Stimulated activated naive CD8-positive, alpha-beta T cell treated with anti-CD3 and anti-CD28 coated beads, Interleukin-15, amount 100 ng/mL, for 72 hours (primary cell): Measurements from ENCODE around the gene CELF4.

Experiments used
- ATAC-seq: fragments of 150-1000 bp; cut with Tn5 transposase; 2 replicates; pipeline ENCODE4 v1.10.0; 2021; ENCODE audit warnings: mild to moderate bottlenecking, moderate library complexity
- DNase-seq, 2 donors: peaks; one replicate each; pipeline ENCODE4 v3.0.0; 2021 to 2022
- H3K27ac Mint-ChIP-seq, 2 donors: one replicate each; pipeline ENCODE4 v1.8.0; 2022; ENCODE audit warnings: mild to moderate bottlenecking in 2 of 2, mixed read lengths in 2 of 2, moderate library complexity in 2 of 2
- H3K27me3 Mint-ChIP-seq: one replicate; pipeline ENCODE4 v1.8.0; 2022; ENCODE audit warnings: mixed read lengths
- H3K4me1 Mint-ChIP-seq: one replicate; pipeline ENCODE4 v1.8.0; 2022; ENCODE audit warnings: mild to moderate bottlenecking, mixed read lengths
- H3K4me3 Mint-ChIP-seq, 2 donors: one replicate each; pipeline ENCODE4 v1.8.0; 2022; ENCODE audit warnings: mild to moderate bottlenecking in 2 of 2, mixed read lengths in 2 of 2, moderate library complexity in 1 of 2
- H3K9me3 Mint-ChIP-seq, 2 donors: one replicate each; pipeline ENCODE4 v1.8.0; 2022; ENCODE audit warnings: mixed read lengths in 2 of 2

The CELF4 gene

GRCh38 chr18:37407571-37407970 lies 158.0 kb downstream of the CELF4 start:
- H3K4me3 Mint-ChIP-seq = no peak overlapping the region
- ATAC-seq = no peak
- H3K27me3 Mint-ChIP-seq = no peaks in the 10 kb centered on the region
- H3K27ac Mint-ChIP-seq = no peak overlapping the region
- peaks cover 9% of the 10 kb centered on the region for H3K4me1 Mint-ChIP-seq
- DNase-seq = no peak
- no peaks in the 10 kb centered on the region for H3K9me3 Mint-ChIP-seq

GRCh38 chr18:37405772-37406171 lies 159.8 kb downstream of the CELF4 start:
- no peak overlapping the region for H3K27ac Mint-ChIP-seq
- peaks cover 9% of the 10 kb centered on the region for H3K4me1 Mint-ChIP-seq
- ATAC-seq (no peak), DNase-seq (no peak)
- no peaks in the 10 kb centered on the region for H3K9me3 Mint-ChIP-seq
- no peaks in the 10 kb centered on the region for H3K27me3 Mint-ChIP-seq
- H3K4me3 Mint-ChIP-seq = no peak overlapping the region

DNA sequence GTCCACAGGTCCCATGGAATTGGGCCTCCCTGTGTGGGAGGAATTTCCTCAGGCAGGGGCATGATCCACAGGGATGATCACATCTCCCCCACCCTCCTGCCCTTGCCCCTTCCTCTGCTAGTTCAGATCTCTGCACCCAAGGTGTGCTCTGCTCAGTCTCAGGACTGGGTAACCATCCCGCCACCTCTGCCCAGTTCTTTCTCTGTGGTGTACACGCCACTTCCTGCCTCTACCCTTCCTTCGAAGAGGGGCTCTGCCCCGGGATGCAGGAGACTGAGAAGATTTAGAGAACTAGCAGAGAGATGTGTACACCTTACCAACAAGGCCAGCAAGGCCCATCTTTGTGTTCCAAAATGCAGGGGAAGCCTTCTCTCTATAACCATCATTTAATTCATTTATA lies 160.4 kb downstream of the CELF4 start:
- Mint-ChIP-seq H3K4me3 (no peak overlapping the region), H3K4me1 (peaks cover 9% of the 10 kb centered on the region), H3K27me3 (no peaks in the 10 kb centered on the region), H3K27ac (no peak overlapping the region), H3K9me3 (no peaks in the 10 kb centered on the region)
- DNase-seq (no peak), ATAC-seq (peak; percentile 39)

GRCh38 chr18:37403788-37404187 lies 161.8 kb downstream of the CELF4 start:
- Mint-ChIP-seq H3K27ac (peak overlapping the region in 1 of 2 donors; percentile 6), H3K4me1 (peaks cover 9% of the 10 kb centered on the region), H3K27me3 (no peaks in the 10 kb centered on the region), H3K9me3 (no peaks in the 10 kb centered on the region), H3K4me3 (no peak overlapping the region)
- no peak for ATAC-seq
- DNase-seq = no peak

DNA sequence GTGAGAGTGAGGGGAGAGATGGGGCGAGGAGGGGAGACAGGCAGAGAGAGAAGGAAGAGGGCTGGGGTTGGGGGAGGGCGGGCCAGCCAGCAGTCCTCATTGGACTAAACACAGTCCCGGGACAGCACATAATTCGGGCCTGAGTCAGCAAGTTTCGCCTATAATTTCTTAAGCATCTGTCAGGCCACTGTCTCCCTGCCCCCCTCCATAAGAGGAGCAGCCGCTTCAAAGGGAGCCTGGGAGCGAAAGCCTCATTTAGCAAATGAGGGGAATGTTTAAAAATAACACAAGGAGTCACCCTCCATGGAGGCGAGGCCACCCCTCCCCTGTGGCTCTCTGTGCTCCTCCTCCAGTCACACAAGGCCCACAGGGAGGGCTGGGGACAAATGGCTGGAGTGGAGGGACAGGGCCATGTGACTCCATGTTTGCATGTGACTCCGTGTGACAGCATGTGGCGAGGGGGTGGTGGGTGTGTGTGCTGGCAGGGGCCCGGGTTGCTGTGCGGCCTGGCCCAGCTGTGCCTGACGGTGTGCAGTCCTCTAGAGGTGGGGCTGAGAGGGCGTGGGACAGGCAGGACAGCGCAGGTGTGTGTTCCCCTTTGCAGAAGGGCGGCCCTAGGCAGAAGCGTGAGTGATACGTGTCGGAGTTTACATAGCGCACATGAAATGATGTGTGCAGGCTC lies 162.4 kb downstream of the CELF4 start:
- Mint-ChIP-seq H3K27me3 (no peaks in the 10 kb centered on the region), H3K9me3 (no peaks in the 10 kb centered on the region), H3K4me1 (peaks cover 9% of the 10 kb centered on the region), H3K4me3 (no peak overlapping the region), H3K27ac (peak overlapping the region in 1 of 2 donors; percentile 48)
- ATAC-seq = no peak
- DNase-seq = no peak

DNA sequence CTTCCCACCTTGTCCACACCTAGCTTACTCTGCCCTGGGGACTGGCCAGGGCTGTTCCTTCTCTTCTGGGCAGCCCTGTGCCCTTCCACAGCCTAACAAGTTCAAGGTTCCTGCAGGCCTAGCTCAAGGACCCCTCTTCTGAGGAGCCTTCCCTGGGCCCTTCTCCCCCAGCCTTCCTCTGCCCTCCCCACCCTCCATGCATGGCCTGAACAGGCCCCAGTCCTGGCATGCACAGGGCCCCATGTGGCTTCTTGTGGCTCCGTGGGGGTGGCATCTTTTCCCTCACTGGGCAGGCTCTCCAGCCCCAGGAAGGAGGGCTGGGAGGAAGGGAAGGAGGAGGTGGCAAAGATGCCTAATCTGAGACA lies 162.9 kb downstream of the CELF4 start:
- Mint-ChIP-seq H3K4me3 (no peak overlapping the region), H3K27me3 (no peaks in the 10 kb centered on the region), H3K4me1 (peaks cover 9% of the 10 kb centered on the region), H3K9me3 (no peaks in the 10 kb centered on the region), H3K27ac (no peak overlapping the region)
- ATAC-seq (peak; percentile 10), DNase-seq (no peak)

- ATAC-seq (no peak), DNase-seq (no peak)
- peaks cover 9% of the 10 kb centered on the region for H3K4me1 Mint-ChIP-seq
- H3K27me3 Mint-ChIP-seq = peaks cover 5% of the 10 kb centered on the region
- H3K9me3 Mint-ChIP-seq = no peaks in the 10 kb centered on the region
- H3K4me3 Mint-ChIP-seq = no peak overlapping the region
- H3K27ac Mint-ChIP-seq = no peak overlapping the region
Measured at GRCh38 chr18:37400802-37401201, 164.8 kb downstream of the CELF4 start.

- H3K27me3 Mint-ChIP-seq = peaks cover 29% of the 10 kb centered on the region
- peaks cover 7% of the 10 kb centered on the region for H3K4me1 Mint-ChIP-seq
- ATAC-seq = no peak
- DNase-seq = no peak
- H3K27ac Mint-ChIP-seq = no peak overlapping the region
- H3K9me3 Mint-ChIP-seq = no peaks in the 10 kb centered on the region
- no peak overlapping the region for H3K4me3 Mint-ChIP-seq
Measured at GRCh38 chr18:37398248-37398920, 167.2 kb downstream of the CELF4 start.

- no peak for DNase-seq
- Mint-ChIP-seq H3K27ac (no peak overlapping the region), H3K27me3 (peaks cover 34% of the 10 kb centered on the region), H3K4me1 (peaks cover 12% of the 10 kb centered on the region), H3K4me3 (no peak overlapping the region), H3K9me3 (no peaks in the 10 kb centered on the region)
- ATAC-seq = no peak
Measured at GRCh38 chr18:37397814-37398213, 167.8 kb downstream of the CELF4 start.

DNA sequence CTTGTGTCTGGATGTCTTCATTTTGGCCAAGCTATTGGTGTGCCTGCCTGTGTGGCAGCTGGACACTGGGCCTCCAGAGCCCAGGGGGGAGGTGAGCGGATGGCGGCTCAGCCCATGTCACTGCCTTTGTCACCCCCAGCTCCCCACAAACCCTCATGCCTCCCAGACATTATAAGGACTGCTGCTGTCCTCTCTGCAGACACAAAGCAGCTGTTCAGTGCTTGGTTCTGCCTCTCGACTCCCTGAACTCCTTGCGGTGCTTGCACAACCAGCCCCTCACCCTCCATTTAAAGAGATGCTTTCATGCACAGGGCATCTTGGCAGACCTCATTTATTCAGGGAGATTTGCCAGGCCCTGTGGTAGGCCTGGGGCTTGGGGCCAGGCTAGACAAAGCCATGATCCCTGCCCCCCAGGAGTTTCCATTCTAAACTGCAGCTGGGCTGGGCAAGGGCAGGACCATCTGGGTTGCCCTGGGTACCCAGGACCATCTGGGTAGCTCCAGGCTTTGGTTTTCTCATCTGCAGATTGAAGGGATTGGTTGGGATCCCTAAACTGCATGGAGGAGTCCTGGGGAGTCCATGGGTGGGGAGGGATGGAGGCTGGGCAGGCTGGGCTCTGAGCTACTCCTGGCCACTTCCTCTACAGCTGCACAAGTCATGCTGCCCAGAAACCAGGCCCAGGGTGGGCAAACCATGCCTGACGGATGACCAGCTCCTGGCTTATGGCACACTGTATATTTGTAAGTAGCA lies 168.5 kb downstream of the CELF4 start:
- H3K4me1 Mint-ChIP-seq = peaks cover 12% of the 10 kb centered on the region
- no peaks in the 10 kb centered on the region for H3K9me3 Mint-ChIP-seq
- H3K27ac Mint-ChIP-seq = no peak overlapping the region
- ATAC-seq (no peak), DNase-seq (no peak)
- H3K4me3 Mint-ChIP-seq = no peak overlapping the region
- peaks cover 41% of the 10 kb centered on the region for H3K27me3 Mint-ChIP-seq

DNA sequence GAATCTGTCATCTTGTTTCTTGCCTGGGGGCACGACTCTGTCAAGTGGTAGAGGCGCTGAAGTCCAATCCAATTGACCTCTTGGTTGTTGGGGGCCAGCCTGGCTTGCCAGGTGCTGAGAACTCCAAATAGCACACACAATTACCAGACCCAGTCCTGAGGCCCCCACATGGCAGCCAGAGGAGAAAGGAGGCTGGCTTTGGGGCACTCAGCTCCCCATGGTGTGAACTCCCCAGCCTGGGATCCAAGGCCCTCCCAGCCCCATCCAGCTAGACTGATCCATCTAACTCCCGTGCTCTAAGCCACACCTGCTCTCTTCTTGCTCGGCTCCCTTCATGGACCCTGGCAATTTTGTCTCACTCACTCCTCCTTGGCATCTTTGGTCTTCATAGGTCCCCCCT lies 170.0 kb downstream of the CELF4 start:
- ATAC-seq (no peak), DNase-seq (no peak)
- no peak overlapping the region for H3K27ac Mint-ChIP-seq
- no peaks in the 10 kb centered on the region for H3K9me3 Mint-ChIP-seq
- H3K4me1 Mint-ChIP-seq = peaks cover 12% of the 10 kb centered on the region
- H3K4me3 Mint-ChIP-seq = no peak overlapping the region
- peaks cover 51% of the 10 kb centered on the region for H3K27me3 Mint-ChIP-seq

- Mint-ChIP-seq H3K4me3 (no peak overlapping the region), H3K27ac (no peak overlapping the region), H3K27me3 (peaks cover 56% of the 10 kb centered on the region), H3K9me3 (no peaks in the 10 kb centered on the region), H3K4me1 (peaks cover 12% of the 10 kb centered on the region)
- DNase-seq = no peak
- no peak for ATAC-seq
Measured at GRCh38 chr18:37395138-37395537, 170.5 kb downstream of the CELF4 start.

GRCh38 chr18:37394610-37394965 lies 171.0 kb downstream of the CELF4 start:
- DNase-seq (no peak), ATAC-seq (peak; percentile 17)
- Mint-ChIP-seq H3K4me3 (no peak overlapping the region), H3K9me3 (no peaks in the 10 kb centered on the region), H3K4me1 (peaks cover 12% of the 10 kb centered on the region), H3K27me3 (peaks cover 62% of the 10 kb centered on the region), H3K27ac (no peak overlapping the region)

DNA sequence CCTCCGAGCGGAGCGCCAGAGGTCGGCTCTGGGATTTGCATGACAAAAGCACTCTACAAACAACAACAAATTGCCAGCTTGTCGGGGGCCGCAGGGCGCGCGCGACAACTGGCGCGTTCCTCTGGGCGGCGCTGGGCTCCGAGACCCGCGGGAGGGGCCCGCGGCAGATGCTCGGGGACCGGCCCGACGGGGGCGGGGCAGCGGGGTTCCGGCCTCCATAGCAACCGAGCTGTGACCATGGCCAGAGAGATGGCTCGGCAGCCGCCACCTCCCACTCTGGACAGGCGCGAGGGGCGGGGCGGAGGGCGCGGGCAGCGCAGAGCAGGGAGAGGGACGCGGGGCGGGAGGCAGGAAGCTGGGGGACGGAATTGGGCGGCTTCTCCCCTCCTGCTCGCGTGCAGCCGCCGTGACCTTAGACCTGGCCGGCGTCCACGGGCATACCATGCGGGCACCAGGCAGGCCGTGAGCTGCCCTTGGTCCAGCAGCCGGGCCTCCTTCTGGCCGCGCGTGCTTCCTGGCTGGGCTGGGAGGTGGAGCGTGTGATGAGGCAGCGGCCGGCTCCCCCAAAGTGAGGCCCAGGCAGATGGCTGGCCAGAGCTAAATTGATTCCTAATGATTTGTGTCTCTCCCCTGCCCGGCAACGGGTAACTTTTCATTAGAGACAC lies 171.5 kb downstream of the CELF4 start:
- ATAC-seq (no peak), DNase-seq (no peak)
- peaks cover 67% of the 10 kb centered on the region for H3K27me3 Mint-ChIP-seq
- H3K4me3 Mint-ChIP-seq = peak overlapping the region in 1 of 2 donors; percentile 13
- peaks cover 12% of the 10 kb centered on the region for H3K4me1 Mint-ChIP-seq
- no peaks in the 10 kb centered on the region for H3K9me3 Mint-ChIP-seq
- H3K27ac Mint-ChIP-seq = no peak overlapping the region

DNA sequence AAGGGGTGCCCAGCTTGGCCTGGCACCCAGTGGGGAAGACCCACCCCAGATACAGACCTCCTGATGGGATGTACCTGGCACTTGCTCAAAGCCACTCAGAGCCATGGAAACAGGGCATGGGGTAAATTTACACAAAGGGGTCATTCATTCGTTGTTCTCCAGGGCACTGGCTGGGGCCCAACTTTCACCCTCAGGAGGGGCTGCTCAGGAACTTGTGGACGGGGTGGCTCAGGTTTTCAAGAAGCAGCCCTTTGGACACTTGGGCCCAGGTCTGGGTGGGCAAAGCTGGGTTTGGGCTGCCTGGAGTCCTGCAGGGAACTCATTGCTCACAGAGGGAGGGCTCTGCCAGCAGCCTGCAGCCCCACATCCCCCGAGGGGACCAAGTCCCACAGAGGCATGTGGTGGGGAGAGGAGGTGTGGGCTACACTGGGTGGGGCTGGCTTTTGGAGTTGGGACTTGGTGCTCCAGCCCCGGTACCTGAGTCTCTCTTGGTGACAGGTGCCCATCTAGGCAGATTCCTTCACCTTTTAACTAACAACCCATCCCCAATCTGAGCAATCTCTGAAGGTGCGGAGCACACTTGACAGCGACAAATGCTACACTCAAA lies 172.3 kb downstream of the CELF4 start:
- H3K27ac Mint-ChIP-seq = no peak overlapping the region
- H3K4me1 Mint-ChIP-seq = peaks cover 12% of the 10 kb centered on the region
- no peaks in the 10 kb centered on the region for H3K9me3 Mint-ChIP-seq
- H3K27me3 Mint-ChIP-seq = peaks cover 68% of the 10 kb centered on the region
- DNase-seq (no peak), ATAC-seq (no peak)
- no peak overlapping the region for H3K4me3 Mint-ChIP-seq
